ENCODE measurements around the gene CDX2. TPM values are rescaled to one million over a fixed set of nuclear protein-coding genes. Genes with fewer than 3 reads are reported as not detected.

CDX2 gene
- total and polyA plus RNA-seq, 2 experiments from 2014 or later, result not detected

- Histone ChIP-seq H3K9me2 (ENCODE audit: insufficient read depth) (no peaks in the 10 kb centered on the region), H4K20me1 (replicated peaks; ENCODE audit: insufficient read depth) (no peaks in the 10 kb centered on the region), H3K36me3 (ENCODE audit: insufficient read depth) (no peaks in the 10 kb centered on the region), H3K27ac (ENCODE audit: low read depth) (no peak overlapping the region), H3K4me1 (ENCODE audit: insufficient read depth) (no peaks in the 10 kb centered on the region; the same call in 1 of the 2 replicates), H3K79me2 (replicated peaks; ENCODE audit: insufficient read depth) (no peaks in the 10 kb centered on the region), H2AFZ (peak overlapping the region; percentile 60), H3K27me3 (ENCODE audit: insufficient read depth) (no peaks in the 10 kb centered on the region), H3F3A (replicated peaks; ENCODE audit: low read depth) (no peaks in the 10 kb centered on the region; the same call in 1 of the 2 replicates), H3K4me3 (no peak overlapping the region), H3K4me2 (no peak overlapping the region)
- ATAC-seq (peak; percentile 36), DNase-seq (ENCODE audit: low spot score) (no peak)
- TF ChIP-seq POLR2AphosphoS5 (IDR thresholded peaks at IDR 0.05; ENCODE audit: low read depth), result no peak
- TF ChIP-seq CREB1 (CRISPR knock-in tag; IDR thresholded peaks at IDR 0.05; ENCODE audit: low read depth), result no peak
- TF ChIP-seq JUNB (IDR thresholded peaks at IDR 0.05; ENCODE audit: unreplicated experiment), result no peak
- no peak for TF ChIP-seq EZH2 (IDR thresholded peaks at IDR 0.05; ENCODE audit: low read depth, unreplicated experiment)
- TF ChIP-seq REST (IDR thresholded peaks at IDR 0.05; ENCODE audit: unreplicated experiment), result no peak
- TF ChIP-seq, protein P1, sequence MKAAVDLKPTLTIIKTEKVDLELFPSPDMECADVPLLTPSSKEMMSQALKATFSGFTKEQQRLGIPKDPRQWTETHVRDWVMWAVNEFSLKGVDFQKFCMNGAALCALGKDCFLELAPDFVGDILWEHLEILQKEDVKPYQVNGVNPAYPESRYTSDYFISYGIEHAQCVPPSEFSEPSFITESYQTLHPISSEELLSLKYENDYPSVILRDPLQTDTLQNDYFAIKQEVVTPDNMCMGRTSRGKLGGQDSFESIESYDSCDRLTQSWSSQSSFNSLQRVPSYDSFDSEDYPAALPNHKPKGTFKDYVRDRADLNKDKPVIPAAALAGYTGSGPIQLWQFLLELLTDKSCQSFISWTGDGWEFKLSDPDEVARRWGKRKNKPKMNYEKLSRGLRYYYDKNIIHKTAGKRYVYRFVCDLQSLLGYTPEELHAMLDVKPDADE (IDR thresholded peaks at IDR 0.05), result no peak
- TF ChIP-seq, protein P2, sequence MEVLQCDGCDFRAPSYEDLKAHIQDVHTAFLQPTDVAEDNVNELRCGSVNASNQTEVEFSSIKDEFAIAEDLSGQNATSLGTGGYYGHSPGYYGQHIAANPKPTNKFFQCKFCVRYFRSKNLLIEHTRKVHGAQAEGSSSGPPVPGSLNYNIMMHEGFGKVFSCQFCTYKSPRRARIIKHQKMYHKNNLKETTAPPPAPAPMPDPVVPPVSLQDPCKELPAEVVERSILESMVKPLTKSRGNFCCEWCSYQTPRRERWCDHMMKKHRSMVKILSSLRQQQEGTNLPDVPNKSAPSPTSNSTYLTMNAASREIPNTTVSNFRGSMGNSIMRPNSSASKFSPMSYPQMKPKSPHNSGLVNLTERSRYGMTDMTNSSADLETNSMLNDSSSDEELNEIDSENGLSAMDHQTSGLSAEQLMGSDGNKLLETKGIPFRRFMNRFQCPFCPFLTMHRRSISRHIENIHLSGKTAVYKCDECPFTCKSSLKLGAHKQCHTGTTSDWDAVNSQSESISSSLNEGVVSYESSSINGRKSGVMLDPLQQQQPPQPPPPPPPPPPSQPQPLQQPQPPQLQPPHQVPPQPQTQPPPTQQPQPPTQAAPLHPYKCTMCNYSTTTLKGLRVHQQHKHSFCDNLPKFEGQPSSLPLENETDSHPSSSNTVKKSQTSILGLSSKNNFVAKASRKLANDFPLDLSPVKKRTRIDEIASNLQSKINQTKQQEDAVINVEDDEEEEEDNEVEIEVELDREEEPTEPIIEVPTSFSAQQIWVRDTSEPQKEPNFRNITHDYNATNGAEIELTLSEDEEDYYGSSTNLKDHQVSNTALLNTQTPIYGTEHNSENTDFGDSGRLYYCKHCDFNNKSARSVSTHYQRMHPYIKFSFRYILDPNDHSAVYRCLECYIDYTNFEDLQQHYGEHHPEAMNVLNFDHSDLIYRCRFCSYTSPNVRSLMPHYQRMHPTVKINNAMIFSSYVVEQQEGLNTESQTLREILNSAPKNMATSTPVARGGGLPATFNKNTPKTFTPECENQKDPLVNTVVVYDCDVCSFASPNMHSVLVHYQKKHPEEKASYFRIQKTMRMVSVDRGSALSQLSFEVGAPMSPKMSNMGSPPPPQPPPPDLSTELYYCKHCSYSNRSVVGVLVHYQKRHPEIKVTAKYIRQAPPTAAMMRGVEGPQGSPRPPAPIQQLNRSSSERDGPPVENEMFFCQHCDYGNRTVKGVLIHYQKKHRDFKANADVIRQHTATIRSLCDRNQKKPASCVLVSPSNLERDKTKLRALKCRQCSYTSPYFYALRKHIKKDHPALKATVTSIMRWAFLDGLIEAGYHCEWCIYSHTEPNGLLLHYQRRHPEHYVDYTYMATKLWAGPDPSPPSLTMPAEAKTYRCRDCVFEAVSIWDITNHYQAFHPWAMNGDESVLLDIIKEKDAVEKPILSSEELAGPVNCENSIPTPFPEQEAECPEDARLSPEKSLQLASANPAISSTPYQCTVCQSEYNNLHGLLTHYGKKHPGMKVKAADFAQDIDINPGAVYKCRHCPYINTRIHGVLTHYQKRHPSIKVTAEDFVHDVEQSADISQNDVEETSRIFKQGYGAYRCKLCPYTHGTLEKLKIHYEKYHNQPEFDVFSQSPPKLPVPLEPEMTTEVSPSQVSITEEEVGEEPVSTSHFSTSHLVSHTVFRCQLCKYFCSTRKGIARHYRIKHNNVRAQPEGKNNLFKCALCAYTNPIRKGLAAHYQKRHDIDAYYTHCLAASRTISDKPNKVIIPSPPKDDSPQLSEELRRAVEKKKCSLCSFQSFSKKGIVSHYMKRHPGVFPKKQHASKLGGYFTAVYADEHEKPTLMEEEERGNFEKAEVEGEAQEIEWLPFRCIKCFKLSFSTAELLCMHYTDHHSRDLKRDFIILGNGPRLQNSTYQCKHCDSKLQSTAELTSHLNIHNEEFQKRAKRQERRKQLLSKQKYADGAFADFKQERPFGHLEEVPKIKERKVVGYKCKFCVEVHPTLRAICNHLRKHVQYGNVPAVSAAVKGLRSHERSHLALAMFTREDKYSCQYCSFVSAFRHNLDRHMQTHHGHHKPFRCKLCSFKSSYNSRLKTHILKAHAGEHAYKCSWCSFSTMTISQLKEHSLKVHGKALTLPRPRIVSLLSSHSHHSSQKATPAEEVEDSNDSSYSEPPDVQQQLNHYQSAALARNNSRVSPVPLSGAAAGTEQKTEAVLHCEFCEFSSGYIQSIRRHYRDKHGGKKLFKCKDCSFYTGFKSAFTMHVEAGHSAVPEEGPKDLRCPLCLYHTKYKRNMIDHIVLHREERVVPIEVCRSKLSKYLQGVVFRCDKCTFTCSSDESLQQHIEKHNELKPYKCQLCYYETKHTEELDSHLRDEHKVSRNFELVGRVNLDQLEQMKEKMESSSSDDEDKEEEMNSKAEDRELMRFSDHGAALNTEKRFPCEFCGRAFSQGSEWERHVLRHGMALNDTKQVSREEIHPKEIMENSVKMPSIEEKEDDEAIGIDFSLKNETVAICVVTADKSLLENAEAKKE (CRISPR knock-in tag; IDR thresholded peaks at IDR 0.05), result no peak
- no peak for TF ChIP-seq ZNF331 (CRISPR knock-in tag; IDR thresholded peaks at IDR 0.05; ENCODE audit: low read depth)
- Mint-ChIP-seq H3K36me3 (ENCODE audit: low read depth) (no peaks in the 10 kb centered on the region), H3K4me1 (peaks cover 9% of the 10 kb centered on the region), H3K27me3 (ENCODE audit: insufficient read depth, low read depth, poor library complexity) (peaks cover 3% of the 10 kb centered on the region), H3K9me3 (no peaks in the 10 kb centered on the region), H3K4me3 (no peak overlapping the region), H3K27ac (no peak overlapping the region)
These were observed 31.9 kb upstream of the CDX2 start for GRCh38 chr13:28001049-28001448.
